Measurements from ENCODE around the gene CSNK1D.

GRCh38 chr17:82274134-82275020 lies 877 bp upstream of the CSNK1D start:
- TF ChIP-seq, protein P1, sequence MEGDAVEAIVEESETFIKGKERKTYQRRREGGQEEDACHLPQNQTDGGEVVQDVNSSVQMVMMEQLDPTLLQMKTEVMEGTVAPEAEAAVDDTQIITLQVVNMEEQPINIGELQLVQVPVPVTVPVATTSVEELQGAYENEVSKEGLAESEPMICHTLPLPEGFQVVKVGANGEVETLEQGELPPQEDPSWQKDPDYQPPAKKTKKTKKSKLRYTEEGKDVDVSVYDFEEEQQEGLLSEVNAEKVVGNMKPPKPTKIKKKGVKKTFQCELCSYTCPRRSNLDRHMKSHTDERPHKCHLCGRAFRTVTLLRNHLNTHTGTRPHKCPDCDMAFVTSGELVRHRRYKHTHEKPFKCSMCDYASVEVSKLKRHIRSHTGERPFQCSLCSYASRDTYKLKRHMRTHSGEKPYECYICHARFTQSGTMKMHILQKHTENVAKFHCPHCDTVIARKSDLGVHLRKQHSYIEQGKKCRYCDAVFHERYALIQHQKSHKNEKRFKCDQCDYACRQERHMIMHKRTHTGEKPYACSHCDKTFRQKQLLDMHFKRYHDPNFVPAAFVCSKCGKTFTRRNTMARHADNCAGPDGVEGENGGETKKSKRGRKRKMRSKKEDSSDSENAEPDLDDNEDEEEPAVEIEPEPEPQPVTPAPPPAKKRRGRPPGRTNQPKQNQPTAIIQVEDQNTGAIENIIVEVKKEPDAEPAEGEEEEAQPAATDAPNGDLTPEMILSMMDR (IDR thresholded peaks at IDR 0.05), result no peak
- TF ChIP-seq POLR2A (IDR thresholded peaks at IDR 0.05), result no peak
